GM12878 (cell line): ENCODE results near the gene HMGXB3. TPM values are rescaled to one million over a fixed set of nuclear protein-coding genes. Genes with fewer than 3 reads are reported as not detected.

Source experiments
- ATAC-seq: fragments of 200-7000 bp; cut with Tn5 transposase; 3 replicates; pipeline ENCODE4 v1.9.1; 2020; ENCODE audit warnings: mild to moderate bottlenecking, moderate library complexity
- BruUV-seq: library from RNA; stranded (reverse); fragments of 400-500 nt; replicated peaks from 2 replicates; lab custom pipeline; 2021; lab: Mats Ljungman, UMichigan
- CTCF ChIA-PET: fragments of 300-600 bp; sonication (Branson Sonifier 250); formaldehyde crosslinking; extraction: SDS; loops from one replicate; lab custom pipeline; 2021; ENCODE audit warnings: inconsistent platforms; lab: Yijun Ruan, JAX
- POLR2A ChIA-PET: fragments of 350-600 bp; formaldehyde crosslinking; extraction: SDS; loops from one replicate; lab custom pipeline; 2021; ENCODE audit warnings: inconsistent platforms; lab: Charles Lee
- RAD21 ChIA-PET: fragments of 300-600 bp; sonication (Branson Sonifier 250); formaldehyde crosslinking; loops from one replicate; lab custom pipeline; 2023; ENCODE audit warnings: antibody characterized with exemption; ENCODE audit not compliant: unreplicated experiment; lab: Charles Lee
- SMC1A ChIA-PET: fragments of 300-600 bp; sonication (Branson Sonifier 250); formaldehyde crosslinking; loops from one replicate; lab custom pipeline; 2023; ENCODE audit not compliant: unreplicated experiment, uncharacterized antibody; lab: Charles Lee
- DNase-seq: peaks from one replicate; pipeline ENCODE4 v3.0.0-alpha.2; 2011; ENCODE audit warnings: low read depth, low spot score
- FAIRE-seq: peaks from 3 replicates; lab custom pipeline; 2011; peaks lifted over from hg19 to GRCh38; lab: Jason Lieb, UNC
- H2AFZ ChIP-seq: 2 replicates; pipeline ENCODE4 v1.6.0; 2011; ENCODE audit warnings: low read depth, low read length, control low read depth; ENCODE audit not compliant: control insufficient read depth
- H3K27ac ChIP-seq: 2 replicates; pipeline ENCODE4 v1.5.1; 2011; ENCODE audit warnings: control low read depth; ENCODE audit not compliant: control insufficient read depth, insufficient read depth
- H3K27me3 ChIP-seq, 2 experiments: replicated peaks in 1 of 2; 2 replicates each; pipeline versions ENCODE4 v1.6.0 to v1.6.1; 2011; ENCODE audit warnings: low read length in 1 of 2; ENCODE audit not compliant: control insufficient read depth in 2 of 2, insufficient read depth in 2 of 2
- H3K36me3 ChIP-seq, 2 experiments: 2 replicates each; pipeline ENCODE4 v1.5.1; 2011; ENCODE audit warnings: low read length in 1 of 2; ENCODE audit not compliant: control insufficient read depth in 2 of 2, insufficient read depth in 2 of 2
- H3K4me1 ChIP-seq: 2 replicates; pipeline ENCODE4 v1.6.1; 2011; ENCODE audit warnings: mild to moderate bottlenecking, low read length, moderate library complexity, mixed read lengths; ENCODE audit not compliant: control insufficient read depth, insufficient read depth
- H3K4me2 ChIP-seq: 2 replicates; pipeline ENCODE4 v1.6.0; 2011; ENCODE audit warnings: control low read depth; ENCODE audit not compliant: control insufficient read depth, insufficient read depth
- H3K4me3 ChIP-seq: fragments of 200-600 bp; sonication (generic); 2 replicates; pipeline ENCODE4 v1.5.1; 2016
- H3K79me2 ChIP-seq: 2 replicates; pipeline ENCODE4 v1.6.0; 2011; ENCODE audit warnings: low read length; ENCODE audit not compliant: control insufficient read depth, insufficient read depth
- H3K9ac ChIP-seq: 2 replicates; pipeline ENCODE4 v1.8.0; 2011; ENCODE audit warnings: low read length, control low read depth, mixed read lengths; ENCODE audit not compliant: control insufficient read depth, insufficient read depth
- H3K9me3 ChIP-seq: replicated peaks from 3 replicates; pipeline ENCODE4 v1.5.1; 2011; ENCODE audit warnings: mild to moderate bottlenecking, low read length; ENCODE audit not compliant: control insufficient read depth, insufficient read depth
- H4K20me1 ChIP-seq: 2 replicates; pipeline ENCODE4 v1.6.0; 2011; ENCODE audit not compliant: control insufficient read depth, insufficient read depth
- MLLT1 ChIP-seq: fragments of 450-650 bp; IDR thresholded peaks from 2 replicates; pipeline ENCODE4 v1.6.1; 2016; ENCODE audit warnings: mild to moderate bottlenecking
- WGBS: methylation state at CpG from one replicate; pipeline ENCODE4 v1.1.6; 2016; ENCODE audit warnings: low lambda C conversion rate; ENCODE audit not compliant: insufficient replicate concordance, insufficient coverage; ENCODE audit errors: missing lambda C conversion rate; 5-methylcytosine and 5-hydroxymethylcytosine counted together
- in situ Hi-C: fragments of 300-500 bp; cut with MboI; formaldehyde crosslinking; loops from 9 replicates; pipeline ENCODE4 v1.14.3; 2018; ENCODE audit warnings: mixed read lengths
- intact Hi-C: fragments of 100-400 bp; cut with micrococcal nuclease; formaldehyde crosslinking; loops from one replicate; pipeline ENCODE4 v1.14.2; 2022; ENCODE audit not compliant: unreplicated experiment
- polyA plus RNA-seq, 11 experiments: library from polyadenylated mRNA; depleted of rRNA in 4 of 11; unstranded in 6 of 11; stranded (reverse) in 5 of 11; fragments of >200 nt; fragmentation: Nextera tagmentation in 4 of 11; fragmentation: Illumina TruSeq in 1 of 11; extraction: Ambion mirVana in 4 of 11; extraction: Trizol in 1 of 11; gene quantifications; 1 replicate in 1 of 11; 2 replicates in 10 of 11; pipeline versions ENCODE4 v1.2.1 to v1.2.3, GENCODE V29; 2011 to 2016; ENCODE audit warnings: inconsistent platforms in 2 of 11, missing spikeins in 2 of 11, low read depth in 1 of 11
- total RNA-seq, 4 experiments: library from RNA; depleted of rRNA in 3 of 4; stranded (reverse); fragments of >200 nt in 3 of 4; fragmentation: Illumina TruSeq in 1 of 4; extraction: Trizol in 1 of 4; gene quantifications; 2 replicates each; pipeline versions ENCODE4 v1.2.1 to v1.2.3, GENCODE V29; 2013 to 2021
- TF ChIP-seq, protein P1 (sequence below): fragments of 450-650 bp; IDR thresholded peaks from 2 replicates; pipeline ENCODE4 v1.6.1; 2017; ENCODE audit warnings: mild to moderate bottlenecking

Gene HMGXB3
- total and polyA plus RNA-seq, 10 of the 15 experiments (the other 5 are each of a cell fraction or from before 2014, with no cell fraction given) = 1.00 to 42.2 (median 28.1) TPM

DNA sequence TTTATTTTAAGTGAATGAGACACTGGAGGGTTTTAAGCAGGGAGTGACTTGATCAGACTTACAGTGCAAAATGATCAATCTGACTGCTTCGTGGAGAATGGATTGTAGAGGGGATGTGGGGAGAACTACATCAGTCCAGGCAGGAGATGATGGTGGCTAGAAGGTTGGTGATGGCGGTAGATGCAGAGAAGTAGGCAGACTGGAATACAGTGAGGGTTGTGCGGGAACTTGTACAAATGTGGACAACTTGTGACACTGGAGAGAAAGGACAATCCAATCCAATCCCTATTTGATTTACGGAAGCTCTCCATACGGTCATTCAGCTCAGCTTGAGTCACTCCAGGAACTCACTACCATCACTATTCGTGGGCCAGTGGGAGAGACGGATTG, 678 bp upstream of the HMGXB3 start:
- WGBS = 31% methylated on average over 7 of the region's 7 CpGs
- ChIA-PET SMC1A (interaction anchor here (1.0 to 1.9 kb wide), 3 partner anchors 9 to 449 kb away, joined by 4 to 8 read pairs (median 4); partner anchors contain the start of gene CSNK1A1), CTCF (interaction anchor here (0.6 to 2.7 kb wide), 11 partner anchors 9 to 554 kb away, joined by 3 to 23 read pairs (median 4); partner anchors contain the start of gene SLC26A2), POLR2A (interaction anchor here (0.9 to 1.8 kb wide), 5 partner anchors 9 to 275 kb away, joined by 3 to 6 read pairs (median 3); partner anchors contain the start of gene SLC26A2), RAD21 (interaction anchor here (1.3 to 1.4 kb wide), 3 partner anchors 8 to 146 kb away, joined by 4 to 5 read pairs (median 4); no protein-coding TSS in a partner anchor)
- Histone ChIP-seq H3K4me1 (0 out of 2 replicates have a peak, but pooled peaks cover 3% of the 10 kb centered on the region), H2AFZ (peak overlapping the region; percentile 89), H3K27ac (peak overlapping the region; percentile 92), H3K4me3 (peak overlapping the region; percentile 98), H4K20me1 (no peaks in the 10 kb centered on the region), H3K9me3 (no peaks in the 10 kb centered on the region), H3K79me2 (peaks cover 47% of the 10 kb centered on the region), H3K4me2 (peak overlapping the region; percentile 83), H3K36me3 (peaks cover 0 to 3% of the 10 kb centered on the region in 2 experiments; a peak in 1 of 4 replicates), H3K9ac (peak overlapping the region; percentile 96), H3K27me3 (no peaks in the 10 kb centered on the region)
- TSS peak; percentile 86 for BruUV-seq
- DNase-seq (no peak), ATAC-seq (no peak), FAIRE-seq (no peak)
- in situ Hi-C loops = no loop called here
- TF ChIP-seq, protein P1, sequence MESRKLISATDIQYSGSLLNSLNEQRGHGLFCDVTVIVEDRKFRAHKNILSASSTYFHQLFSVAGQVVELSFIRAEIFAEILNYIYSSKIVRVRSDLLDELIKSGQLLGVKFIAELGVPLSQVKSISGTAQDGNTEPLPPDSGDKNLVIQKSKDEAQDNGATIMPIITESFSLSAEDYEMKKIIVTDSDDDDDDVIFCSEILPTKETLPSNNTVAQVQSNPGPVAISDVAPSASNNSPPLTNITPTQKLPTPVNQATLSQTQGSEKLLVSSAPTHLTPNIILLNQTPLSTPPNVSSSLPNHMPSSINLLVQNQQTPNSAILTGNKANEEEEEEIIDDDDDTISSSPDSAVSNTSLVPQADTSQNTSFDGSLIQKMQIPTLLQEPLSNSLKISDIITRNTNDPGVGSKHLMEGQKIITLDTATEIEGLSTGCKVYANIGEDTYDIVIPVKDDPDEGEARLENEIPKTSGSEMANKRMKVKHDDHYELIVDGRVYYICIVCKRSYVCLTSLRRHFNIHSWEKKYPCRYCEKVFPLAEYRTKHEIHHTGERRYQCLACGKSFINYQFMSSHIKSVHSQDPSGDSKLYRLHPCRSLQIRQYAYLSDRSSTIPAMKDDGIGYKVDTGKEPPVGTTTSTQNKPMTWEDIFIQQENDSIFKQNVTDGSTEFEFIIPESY = no peak
- TF ChIP-seq MLLT1 = 0 out of 2 replicates have a peak, but pooled peaks have one; percentile 36
- intact Hi-C loops = loop anchor here (2.0 kb wide), 1 partner anchor 39 kb away; the partner anchor contains the start of gene SLC26A2
